ENCODE results near the gene LYZL4.

- TF ChIP-seq, protein P1, sequence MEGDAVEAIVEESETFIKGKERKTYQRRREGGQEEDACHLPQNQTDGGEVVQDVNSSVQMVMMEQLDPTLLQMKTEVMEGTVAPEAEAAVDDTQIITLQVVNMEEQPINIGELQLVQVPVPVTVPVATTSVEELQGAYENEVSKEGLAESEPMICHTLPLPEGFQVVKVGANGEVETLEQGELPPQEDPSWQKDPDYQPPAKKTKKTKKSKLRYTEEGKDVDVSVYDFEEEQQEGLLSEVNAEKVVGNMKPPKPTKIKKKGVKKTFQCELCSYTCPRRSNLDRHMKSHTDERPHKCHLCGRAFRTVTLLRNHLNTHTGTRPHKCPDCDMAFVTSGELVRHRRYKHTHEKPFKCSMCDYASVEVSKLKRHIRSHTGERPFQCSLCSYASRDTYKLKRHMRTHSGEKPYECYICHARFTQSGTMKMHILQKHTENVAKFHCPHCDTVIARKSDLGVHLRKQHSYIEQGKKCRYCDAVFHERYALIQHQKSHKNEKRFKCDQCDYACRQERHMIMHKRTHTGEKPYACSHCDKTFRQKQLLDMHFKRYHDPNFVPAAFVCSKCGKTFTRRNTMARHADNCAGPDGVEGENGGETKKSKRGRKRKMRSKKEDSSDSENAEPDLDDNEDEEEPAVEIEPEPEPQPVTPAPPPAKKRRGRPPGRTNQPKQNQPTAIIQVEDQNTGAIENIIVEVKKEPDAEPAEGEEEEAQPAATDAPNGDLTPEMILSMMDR (conservative IDR thresholded peaks at IDR 0.05): no peak
- no peak for TF ChIP-seq EZH2 (IDR thresholded peaks at IDR 0.05; ENCODE audit: low read depth)
These were observed 14.5 kb upstream of the LYZL4 start for GRCh38 chr3:42424911-42425310.
